GM19025 (cell line): Measurements from ENCODE around the gene CD79A.

Experiments used
- ATAC-seq: cut with Tn5 transposase; IDR thresholded peaks from one replicate; pipeline ENCODE4 v1.9.1; 2021; ENCODE audit warnings: mild to moderate bottlenecking, low read depth, moderate library complexity; ENCODE audit not compliant: unreplicated experiment

The CD79A gene

GRCh38 chr19:41876847-41877832 lies at the start of gene CD79A:
CD79A (plus strand) TSS chr19:41877279; CDS start chr19:41877305, 26 bp downstream.
- peak; percentile 70 for ATAC-seq

GRCh38 chr19:41837981-41838708 lies 38.9 kb upstream of the CD79A start:
- no peak for ATAC-seq

GRCh38 chr19:41839211-41839610 lies 37.9 kb upstream of the CD79A start:
- ATAC-seq = no peak

GRCh38 chr19:41843371-41843770 lies 33.7 kb upstream of the CD79A start:
- ATAC-seq = no peak

- no peak for ATAC-seq
Measured at GRCh38 chr19:41844601-41845000, 32.5 kb upstream of the CD79A start, which contains the start of gene LYPD4. LYPD4 (minus strand) TSS chr19:41844683; CDS start chr19:41839285, 5,398 bp downstream.

- ATAC-seq = no peak
Measured at GRCh38 chr19:41845001-41845050, 32.3 kb upstream of the CD79A start, which contains the start of gene DMRTC2. DMRTC2 (plus strand) TSS chr19:41845042; CDS start chr19:41847429, 2,387 bp downstream.

- ATAC-seq = no peak
Measured at GRCh38 chr19:41845051-41845590, 32.0 kb upstream of the CD79A start.

- no peak for ATAC-seq
Measured at GRCh38 chr19:41847351-41848105, 29.6 kb upstream of the CD79A start.

- ATAC-seq = no peak
Measured at GRCh38 chr19:41848666-41849065, 28.4 kb upstream of the CD79A start.

- no peak for ATAC-seq
Measured at GRCh38 chr19:41849067-41849466, 28.0 kb upstream of the CD79A start.

- ATAC-seq = no peak
Measured at GRCh38 chr19:41850381-41850780, 26.7 kb upstream of the CD79A start.

- ATAC-seq = no peak
Measured at GRCh38 chr19:41851456-41851855, 25.6 kb upstream of the CD79A start.

GRCh38 chr19:41853344-41853743 lies 23.7 kb upstream of the CD79A start:
- ATAC-seq = no peak

GRCh38 chr19:41853768-41854167 lies 23.3 kb upstream of the CD79A start:
- ATAC-seq = no peak

GRCh38 chr19:41859213-41859617 lies 17.9 kb upstream of the CD79A start:
- no peak for ATAC-seq

- peak; percentile 73 for ATAC-seq
Measured at GRCh38 chr19:41859618-41860418, 17.3 kb upstream of the CD79A start, which contains the start of gene RPS19. RPS19 (plus strand) TSS chr19:41860255; CDS start chr19:41860775, 520 bp downstream.

GRCh38 chr19:41860419-41861115 lies 16.5 kb upstream of the CD79A start:
- no peak for ATAC-seq

- ATAC-seq = no peak
Measured at GRCh38 chr19:41861116-41861768, 15.8 kb upstream of the CD79A start.

- ATAC-seq = no peak
Measured at GRCh38 chr19:41861846-41862245, 15.2 kb upstream of the CD79A start.
